Endothelial cell of umbilical vein (primary cell): ENCODE measurements around the gene BET1L. TPM values are rescaled to one million over a fixed set of nuclear protein-coding genes. Genes with fewer than 3 reads are reported as not detected.

Experiments used
- BruUV-seq: library from RNA; stranded (reverse); fragments of 400-500 nt; replicated peaks from 2 replicates; lab custom pipeline; 2021; lab: Mats Ljungman, UMichigan
- CTCF ChIA-PET: fragments of 300-600, 350-600 bp; sonication (Branson Sonifier 250); formaldehyde crosslinking; loops from one replicate; lab custom pipeline; 2021; ENCODE audit warnings: antibody characterized with exemption, inconsistent platforms; lab: Charles Lee
- POLR2A ChIA-PET: fragments of 300-600, 350-600 bp; sonication (Branson Sonifier 250); formaldehyde crosslinking; loops from one replicate; lab custom pipeline; 2021; ENCODE audit warnings: antibody characterized with exemption, inconsistent platforms; lab: Charles Lee
- DNase-seq: peaks from one replicate; pipeline ENCODE4 v3.0.0-alpha.2; 2011; ENCODE audit warnings: low read depth, low spot score
- FAIRE-seq: peaks from 2 replicates; lab custom pipeline; 2011; peaks lifted over from hg19 to GRCh38; lab: Jason Lieb, UNC
- H2AFZ ChIP-seq: 2 replicates; pipeline ENCODE4 v1.6.0; 2012; ENCODE audit warnings: low read depth, low read length, control low read depth, inconsistent platforms
- H3K27ac ChIP-seq: 2 replicates; pipeline ENCODE4 v1.5.1; 2011; ENCODE audit warnings: low read depth, mild to moderate bottlenecking, control low read depth, low read length, moderate library complexity; ENCODE audit not compliant: insufficient read depth
- H3K27me3 ChIP-seq, 2 experiments: 2 replicates each; pipeline versions ENCODE4 v1.6.0 to v1.6.1; 2011; ENCODE audit warnings: low read length in 2 of 2, mixed read lengths in 1 of 2; ENCODE audit not compliant: control insufficient read depth in 2 of 2, insufficient read depth in 2 of 2
- H3K36me3 ChIP-seq, 2 experiments: 2 replicates in 1 of 2; 3 replicates in 1 of 2; pipeline ENCODE4 v1.5.1; 2011; ENCODE audit warnings: low read length in 2 of 2, mild to moderate bottlenecking in 1 of 2, moderate library complexity in 1 of 2; ENCODE audit not compliant: control insufficient read depth in 2 of 2, insufficient read depth in 2 of 2; ENCODE audit errors: extremely low read depth in 1 of 2
- H3K4me1 ChIP-seq: 3 replicates; pipeline ENCODE4 v1.5.1; 2011; ENCODE audit warnings: mild to moderate bottlenecking, low read length; ENCODE audit not compliant: control insufficient read depth, insufficient read depth; ENCODE audit errors: extremely low read depth
- H3K4me2 ChIP-seq: 2 replicates; pipeline ENCODE4 v1.6.1; 2011; ENCODE audit warnings: low read length, control low read depth, mixed read lengths; ENCODE audit not compliant: insufficient read depth
- H3K4me3 ChIP-seq, 3 experiments: fragments of 200-600 bp in 1 of 3; sonication (generic), shearing (Covaris generic) in 1 of 3; replicated peaks in 1 of 3; 2 replicates each; pipeline ENCODE4 v1.5.1; 2011 to 2016; ENCODE audit warnings: control low read depth in 3 of 3, low read length in 3 of 3, mild to moderate bottlenecking in 2 of 3, inconsistent platforms in 1 of 3, low read depth in 1 of 3, moderate library complexity in 1 of 3; ENCODE audit not compliant: insufficient read depth in 1 of 3
- H3K79me2 ChIP-seq: 2 replicates; pipeline ENCODE4 v1.6.0; 2012; ENCODE audit warnings: low read length, inconsistent platforms; ENCODE audit not compliant: control insufficient read depth, insufficient read depth
- H3K9ac ChIP-seq: replicated peaks from 2 replicates; pipeline ENCODE3; 2011; ENCODE audit warnings: low read length, control low read depth; ENCODE audit not compliant: insufficient read depth; ENCODE audit errors: extremely low read depth
- H3K9me1 ChIP-seq: replicated peaks from 3 replicates; pipeline ENCODE4 v1.6.0; 2011; ENCODE audit warnings: mild to moderate bottlenecking, low read length; ENCODE audit not compliant: control insufficient read depth, insufficient read depth; ENCODE audit errors: extremely low read depth
- H3K9me3 ChIP-seq: replicated peaks from 2 replicates; pipeline ENCODE4 v1.5.1; 2012; ENCODE audit warnings: low read length, inconsistent platforms; ENCODE audit not compliant: control insufficient read depth, insufficient read depth
- H4K20me1 ChIP-seq: replicated peaks from 2 replicates; pipeline ENCODE3; 2011; ENCODE audit warnings: mild to moderate bottlenecking, low read length; ENCODE audit not compliant: control insufficient read depth, insufficient read depth; ENCODE audit errors: extremely low read depth
- EZH2 ChIP-seq: IDR thresholded peaks from 2 replicates; pipeline ENCODE4 v1.6.1; 2012; ENCODE audit warnings: borderline replicate concordance, low read depth, mild to moderate bottlenecking, moderate library complexity, low read length, inconsistent platforms; ENCODE audit not compliant: severe bottlenecking
- FOS ChIP-seq: IDR thresholded peaks from 2 replicates; pipeline ENCODE4 v1.6.1; 2011; ENCODE audit warnings: mild to moderate bottlenecking, low read length, moderate library complexity, borderline replicate concordance; ENCODE audit not compliant: insufficient read depth
- GATA2 ChIP-seq: IDR thresholded peaks from 2 replicates; pipeline ENCODE4 v1.7.0; 2011; ENCODE audit warnings: low read depth, mild to moderate bottlenecking, moderate library complexity, mixed read lengths, low read length; ENCODE audit not compliant: insufficient read length, insufficient read depth
- JUN ChIP-seq: IDR thresholded peaks from 2 replicates; pipeline ENCODE4 v1.6.1; 2011; ENCODE audit warnings: borderline replicate concordance, low read depth; ENCODE audit not compliant: insufficient read length, insufficient read depth
- MAX ChIP-seq: IDR thresholded peaks from 2 replicates; pipeline ENCODE4 v1.6.1; 2011; ENCODE audit not compliant: insufficient read depth, insufficient read length
- MYC ChIP-seq: IDR thresholded peaks from one replicate; pipeline ENCODE4 v1.6.1; 2011; ENCODE audit warnings: mild to moderate bottlenecking, low read depth, low read length
- POLR2A ChIP-seq: IDR thresholded peaks from 2 replicates; pipeline ENCODE4 v1.6.1; 2012; ENCODE audit warnings: low read depth, mild to moderate bottlenecking, control low read depth, low read length
- POLR2AphosphoS5 ChIP-seq: IDR thresholded peaks from 2 replicates; pipeline ENCODE4 v1.6.1; 2012; ENCODE audit warnings: low read depth, mild to moderate bottlenecking, control low read depth, low read length, moderate library complexity; ENCODE audit not compliant: insufficient read depth
- dilution Hi-C: fragments of 300-500 bp; cut with MboI; formaldehyde crosslinking; loops from one replicate; pipeline ENCODE4 v1.15.0; 2019; ENCODE audit warnings: low sequenced_read_pairs; ENCODE audit not compliant: extremely low pct_ligation_motif_present
- intact Hi-C: fragments of 100-400 bp; cut with micrococcal nuclease; formaldehyde crosslinking; loops from one replicate; pipeline ENCODE4 v1.10.0; 2022
- polyA plus RNA-seq, 4 experiments: library from polyadenylated mRNA; depleted of rRNA in 3 of 4; stranded (reverse) in 3 of 4; unstranded in 1 of 4; fragments of >200 nt; gene quantifications; 2 replicates each; pipeline versions ENCODE4 v1.2.1 to v1.2.3, GENCODE V29; 2011 to 2012; ENCODE audit warnings: missing spikeins in 1 of 4
- total RNA-seq: library from RNA; stranded (reverse); gene quantifications from 2 replicates; pipeline ENCODE4 v1.2.3, GENCODE V29; 2021
- TF ChIP-seq, protein P1 (sequence below), 2 donors: IDR thresholded peaks; 1 replicate in 1 of 2; 2 replicates in 1 of 2; pipeline ENCODE4 v1.5.1; 2011; ENCODE audit warnings: low read length in 2 of 2, mild to moderate bottlenecking in 2 of 2, moderate library complexity in 2 of 2, control low read depth in 1 of 2, inconsistent platforms in 1 of 2, low read depth in 1 of 2; ENCODE audit not compliant: insufficient read depth in 1 of 2; ENCODE audit errors: extremely low read depth in 1 of 2

Gene BET1L
- total and polyA plus RNA-seq, 2 donors (not counting 3 experiments of a cell fraction or from before 2014, with no cell fraction given): 31.0 to 80.0 TPM

DNA sequence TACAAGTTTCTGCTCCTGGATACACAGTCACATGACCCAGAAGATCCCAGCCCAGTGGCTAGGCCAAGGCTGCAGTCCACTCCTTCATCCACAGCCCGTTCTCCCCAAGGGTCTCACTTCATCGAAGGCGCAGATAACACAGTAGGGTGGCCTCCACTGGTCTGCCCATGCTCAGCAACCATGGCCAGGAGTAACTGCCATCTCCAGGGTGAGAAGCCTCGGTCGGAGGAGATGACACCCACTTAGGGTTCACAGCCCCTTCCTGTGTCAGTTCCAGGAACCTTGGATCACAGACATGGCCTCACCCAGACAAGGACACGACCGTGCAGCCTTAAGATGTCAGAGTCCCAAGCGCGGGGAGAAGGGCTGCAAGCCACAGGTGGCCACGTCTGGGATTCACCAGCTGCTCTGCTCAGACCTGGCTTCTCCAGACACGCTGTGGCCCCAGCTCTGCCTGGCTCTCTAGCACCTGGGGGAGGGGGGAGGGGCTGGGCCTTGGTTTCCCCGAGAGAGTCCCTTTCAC lies 2.6 kb downstream of the BET1L start:
- DNase-seq (no peak), FAIRE-seq (no peak)
- H3K4me2 ChIP-seq: no peak overlapping the region
- dilution Hi-C loops: no loop called here
- ChIA-PET CTCF (interaction anchor here (0.6 kb wide), 1 partner anchor 9 kb away, joined by 3 read pairs; no protein-coding TSS in a partner anchor), POLR2A (no interaction called here)
- H3K9me3 ChIP-seq: no peaks in the 10 kb centered on the region
- no peak overlapping the region for H2AFZ ChIP-seq
- no peak overlapping the region for H3K4me3 ChIP-seq
- H3K27me3 ChIP-seq: no peaks in the 10 kb centered on the region
- TF ChIP-seq FOS: no peak
- no peak for TF ChIP-seq EZH2
- TF ChIP-seq MAX: no peak
- TF ChIP-seq JUN: no peak
- TF ChIP-seq POLR2AphosphoS5: no peak
- peaks cover 13% of the 10 kb centered on the region for H3K4me1 ChIP-seq
- peaks cover 30% of the 10 kb centered on the region for H3K79me2 ChIP-seq
- intact Hi-C loops: loop anchor here (5.0 kb wide), 2 partner anchors 103 to 153 kb away; partner anchors contain the start of gene IFITM2
- no peaks in the 10 kb centered on the region for H4K20me1 ChIP-seq
- no TSS peak for BruUV-seq
- H3K27ac ChIP-seq: no peak overlapping the region
- H3K36me3 ChIP-seq: peaks cover 0 to 18% of the 10 kb centered on the region in 2 experiments
- no peaks in the 10 kb centered on the region for H3K9me1 ChIP-seq
- H3K9ac ChIP-seq: no peak overlapping the region

DNA sequence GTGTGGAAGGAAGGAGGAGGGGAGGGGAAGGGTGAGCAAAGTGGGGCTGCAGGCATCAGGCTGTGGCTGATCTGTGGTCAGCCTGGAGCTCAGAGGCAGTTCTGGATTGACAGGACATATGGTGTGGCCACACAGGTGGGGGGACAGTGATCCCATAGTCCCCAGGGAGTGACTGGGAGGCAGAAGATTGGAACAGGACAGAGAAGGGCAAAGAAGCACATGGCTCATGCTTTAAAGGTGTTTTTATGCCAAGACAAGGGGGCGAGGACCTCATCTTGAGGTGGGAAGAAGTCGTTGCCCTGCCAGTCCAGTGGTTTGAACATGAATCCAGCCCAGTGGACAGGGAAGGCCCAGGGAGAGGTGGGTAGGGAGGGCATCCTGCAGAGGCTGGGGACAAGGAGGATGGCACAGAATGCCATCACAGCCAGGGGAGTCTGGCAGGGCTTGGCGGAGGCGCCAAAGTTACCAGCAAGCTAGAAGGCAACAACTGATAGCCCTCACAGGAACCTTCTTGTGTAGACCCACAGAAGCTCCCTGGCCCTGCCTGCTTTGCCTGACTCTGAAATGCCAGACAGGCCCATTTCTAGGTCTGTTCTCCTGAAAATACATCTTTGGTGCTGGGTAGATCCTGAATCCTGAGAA lies 3.1 kb downstream of the BET1L start:
- FAIRE-seq (no peak), DNase-seq (no peak)
- Histone ChIP-seq H3K9me1 (no peaks in the 10 kb centered on the region), H3K9me3 (no peaks in the 10 kb centered on the region), H3K36me3 (peaks cover 0 to 18% of the 10 kb centered on the region in 2 experiments), H3K4me2 (no peak overlapping the region), H3K4me1 (peaks cover 7% of the 10 kb centered on the region), H4K20me1 (no peaks in the 10 kb centered on the region), H2AFZ (no peak overlapping the region), H3K9ac (no peak overlapping the region), H3K79me2 (peaks cover 24% of the 10 kb centered on the region), H3K27me3 (no peaks in the 10 kb centered on the region), H3K27ac (no peak overlapping the region), H3K4me3 (no peak overlapping the region)
- ChIA-PET CTCF (interaction anchor here (0.6 kb wide), 1 partner anchor 10 kb away, joined by 3 read pairs; no protein-coding TSS in a partner anchor), POLR2A (no interaction called here)
- TF ChIP-seq, protein P1, sequence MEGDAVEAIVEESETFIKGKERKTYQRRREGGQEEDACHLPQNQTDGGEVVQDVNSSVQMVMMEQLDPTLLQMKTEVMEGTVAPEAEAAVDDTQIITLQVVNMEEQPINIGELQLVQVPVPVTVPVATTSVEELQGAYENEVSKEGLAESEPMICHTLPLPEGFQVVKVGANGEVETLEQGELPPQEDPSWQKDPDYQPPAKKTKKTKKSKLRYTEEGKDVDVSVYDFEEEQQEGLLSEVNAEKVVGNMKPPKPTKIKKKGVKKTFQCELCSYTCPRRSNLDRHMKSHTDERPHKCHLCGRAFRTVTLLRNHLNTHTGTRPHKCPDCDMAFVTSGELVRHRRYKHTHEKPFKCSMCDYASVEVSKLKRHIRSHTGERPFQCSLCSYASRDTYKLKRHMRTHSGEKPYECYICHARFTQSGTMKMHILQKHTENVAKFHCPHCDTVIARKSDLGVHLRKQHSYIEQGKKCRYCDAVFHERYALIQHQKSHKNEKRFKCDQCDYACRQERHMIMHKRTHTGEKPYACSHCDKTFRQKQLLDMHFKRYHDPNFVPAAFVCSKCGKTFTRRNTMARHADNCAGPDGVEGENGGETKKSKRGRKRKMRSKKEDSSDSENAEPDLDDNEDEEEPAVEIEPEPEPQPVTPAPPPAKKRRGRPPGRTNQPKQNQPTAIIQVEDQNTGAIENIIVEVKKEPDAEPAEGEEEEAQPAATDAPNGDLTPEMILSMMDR (IDR thresholded peaks at IDR 0.05; ENCODE audit: extremely low read depth in 1 of 2, insufficient read depth in 1 of 2, low read depth in 1 of 2, low read length in 2 of 2): no peak
- TF ChIP-seq EZH2: no peak
- no peak for TF ChIP-seq POLR2AphosphoS5
- TF ChIP-seq MAX: no peak
- TF ChIP-seq MYC: no peak
- no peak for TF ChIP-seq FOS
- no peak for TF ChIP-seq POLR2A
- no peak for TF ChIP-seq JUN
- no peak for TF ChIP-seq GATA2
- dilution Hi-C loops (no loop called here), intact Hi-C loops (no loop called here)
- no TSS peak for BruUV-seq
